GM23338 (cell line): ENCODE data around the gene DIP2B. TPM values are rescaled to one million over a fixed set of nuclear protein-coding genes. Genes with fewer than 3 reads are reported as not detected.
A peak's percentile ranks its signal among the peaks of the same experiment; 100 is the strongest.

Experiments
- ATAC-seq: fragments of 200-7000 bp; cut with Tn5 transposase; 3 replicates; pipeline ENCODE4 v1.9.1; 2020
- DNase-seq: peaks from one replicate; pipeline ENCODE4 v3.0.0-alpha.2; 2015; ENCODE audit warnings: low spot score
- H2AFZ ChIP-seq: fragments of 200-600 bp; sonication (generic); 2 replicates; pipeline ENCODE4 v1.8.0; 2016; ENCODE audit warnings: antibody characterized with exemption, mild to moderate bottlenecking, moderate library complexity
- H3F3A ChIP-seq: fragments of 200-600 bp; sonication (generic); replicated peaks from 2 replicates; pipeline ENCODE4 v1.8.0; 2017; ENCODE audit warnings: antibody characterized with exemption, mixed run types, low read depth
- H3K27ac ChIP-seq: fragments of 200-600 bp; sonication (generic); 2 replicates; pipeline ENCODE4 v1.6.1; 2016; ENCODE audit warnings: low read depth
- H3K27me3 ChIP-seq: fragments of 200-600 bp; sonication (generic); 2 replicates; pipeline ENCODE4 v1.8.0; 2016; ENCODE audit warnings: mild to moderate bottlenecking, mixed run types, moderate library complexity; ENCODE audit not compliant: insufficient read depth
- H3K36me3 ChIP-seq: fragments of 200-600 bp; sonication (generic); 2 replicates; pipeline ENCODE4 v1.8.0; 2016; ENCODE audit warnings: mild to moderate bottlenecking; ENCODE audit not compliant: insufficient read depth
- H3K4me1 ChIP-seq: fragments of 200-600 bp; sonication (generic); 2 replicates; pipeline ENCODE4 v1.8.0; 2016; ENCODE audit warnings: mild to moderate bottlenecking, moderate library complexity; ENCODE audit not compliant: insufficient read depth
- H3K4me2 ChIP-seq: fragments of 200-600 bp; sonication (generic); 2 replicates; pipeline ENCODE4 v1.7.1; 2017; ENCODE audit warnings: mixed run types
- H3K4me3 ChIP-seq: fragments of 200-600 bp; sonication (generic); 2 replicates; pipeline ENCODE4 v1.6.1; 2016; ENCODE audit warnings: mixed run types
- H3K79me2 ChIP-seq: fragments of 200-600 bp; sonication (generic); replicated peaks from 2 replicates; pipeline ENCODE4 v1.8.0; 2017; ENCODE audit warnings: mild to moderate bottlenecking; ENCODE audit not compliant: insufficient read depth
- H3K9me2 ChIP-seq: fragments of 200-600 bp; sonication (generic); 2 replicates; pipeline ENCODE4 v1.8.0; 2017; ENCODE audit not compliant: insufficient read depth
- H4K20me1 ChIP-seq: fragments of 200-600 bp; sonication (generic); replicated peaks from 2 replicates; pipeline ENCODE4 v1.8.0; 2017; ENCODE audit warnings: mild to moderate bottlenecking; ENCODE audit not compliant: insufficient read depth
- H3K27ac Mint-ChIP-seq: 2 replicates; pipeline ENCODE4 v1.8.0; 2020; ENCODE audit warnings: inconsistent platforms, mild to moderate bottlenecking, moderate library complexity, mixed read lengths
- H3K27me3 Mint-ChIP-seq: 3 replicates; pipeline ENCODE4 v1.8.0; 2022; ENCODE audit warnings: low read depth, mild to moderate bottlenecking, moderate library complexity, mixed read lengths, inconsistent platforms; ENCODE audit not compliant: insufficient read depth, poor library complexity
- H3K36me3 Mint-ChIP-seq: 3 replicates; pipeline ENCODE4 v1.8.0; 2021; ENCODE audit warnings: low read depth, mild to moderate bottlenecking, inconsistent platforms, moderate library complexity, mixed read lengths
- H3K4me1 Mint-ChIP-seq: 3 replicates; pipeline ENCODE4 v1.8.0; 2020; ENCODE audit warnings: mild to moderate bottlenecking, inconsistent platforms, mixed read lengths
- H3K4me3 Mint-ChIP-seq: 3 replicates; pipeline ENCODE4 v1.8.0; 2021; ENCODE audit warnings: moderate library complexity, mild to moderate bottlenecking, inconsistent platforms, mixed read lengths
- H3K9me3 Mint-ChIP-seq: 3 replicates; pipeline ENCODE4 v1.8.0; 2020; ENCODE audit warnings: moderate library complexity, mild to moderate bottlenecking, inconsistent platforms, mixed read lengths
- CREB1 ChIP-seq: fragments of 250-450 bp; sonication (Bioruptor Pico); IDR thresholded peaks from 2 replicates; pipeline ENCODE4 v1.5.0; 2020; ENCODE audit warnings: low read depth, mild to moderate bottlenecking, moderate library complexity
- CTCF ChIP-seq, 2 experiments: fragments of 200-600 bp in 1 of 2; sonication (generic) in 1 of 2; conservative IDR thresholded peaks; 2 replicates each; pipeline versions ENCODE4 v1.5.1 to v1.6.1; 2016 to 2017; ENCODE audit warnings: antibody characterized with exemption in 2 of 2, low read depth in 2 of 2, mild to moderate bottlenecking in 2 of 2, moderate library complexity in 1 of 2
- ETS1 ChIP-seq: IDR thresholded peaks from 2 replicates; pipeline ENCODE4 v1.6.1; 2016; ENCODE audit warnings: antibody characterized with exemption
- EZH2phosphoT487 ChIP-seq: fragments of 200-600 bp; sonication (generic); IDR thresholded peaks from one replicate; pipeline ENCODE4 v1.8.1; 2018; ENCODE audit warnings: antibody characterized with exemption; ENCODE audit not compliant: unreplicated experiment
- JUNB ChIP-seq: IDR thresholded peaks from one replicate; pipeline ENCODE4 v1.6.1; 2016; ENCODE audit warnings: antibody characterized with exemption; ENCODE audit not compliant: unreplicated experiment
- NANOG ChIP-seq: IDR thresholded peaks from 2 replicates; pipeline ENCODE4 v1.6.1; 2016; ENCODE audit warnings: antibody characterized with exemption, borderline replicate concordance
- REST ChIP-seq: IDR thresholded peaks from one replicate; pipeline ENCODE4 v1.6.1; 2018; ENCODE audit warnings: antibody characterized with exemption; ENCODE audit not compliant: unreplicated experiment
- STAT1 ChIP-seq: IDR thresholded peaks from one replicate; pipeline ENCODE4 v1.6.1; 2016; ENCODE audit warnings: antibody characterized with exemption; ENCODE audit not compliant: unreplicated experiment
- ZNF331 ChIP-seq: fragments of 250-450 bp; sonication (Bioruptor Pico); IDR thresholded peaks from 2 replicates; pipeline ENCODE4 v1.5.0; 2020; ENCODE audit warnings: low read depth, mild to moderate bottlenecking, moderate library complexity
- ZNF462 ChIP-seq: fragments of 250-450 bp; sonication (Bioruptor Pico); IDR thresholded peaks from 2 replicates; pipeline ENCODE4 v1.5.0; 2020; ENCODE audit warnings: mild to moderate bottlenecking, moderate library complexity
- polyA plus RNA-seq: library from polyadenylated mRNA; unstranded; fragments of >200 nt; fragmentation: Nextera tagmentation; extraction: Ambion mirVana; gene quantifications from 2 replicates; pipeline ENCODE4 v1.2.1, GENCODE V29; 2016
- total RNA-seq: library from RNA; depleted of rRNA; stranded (reverse); fragments of >200 nt; shearing (Covaris generic); gene quantifications from 2 replicates; pipeline ENCODE4 v1.2.3, GENCODE V29; 2014

The DIP2B gene
- total and polyA plus RNA-seq, 2 experiments from 2014 or later, result 8.0 to 36.4 TPM

GRCh38 chr12:50788561-50788960 is 283.8 kb downstream of the DIP2B start:
- no peaks in the 10 kb centered on the region for H3K9me2 ChIP-seq
- no peak overlapping the region for H3K4me3 Mint-ChIP-seq
- no peak overlapping the region for H3K4me2 ChIP-seq
- DNase-seq (no peak), ATAC-seq (no peak)
- H4K20me1 ChIP-seq, result peaks cover 13% of the 10 kb centered on the region; the same call in 1 of the 2 replicates
- H3K27me3 ChIP-seq, result no peaks in the 10 kb centered on the region
- H3K4me1 ChIP-seq, result 0 out of 2 replicates have a peak, but pooled peaks cover 6% of the 10 kb centered on the region
- no peaks in the 10 kb centered on the region for H3K36me3 ChIP-seq
- no peak overlapping the region for H2AFZ ChIP-seq
- peaks cover 31% of the 10 kb centered on the region for H3K36me3 Mint-ChIP-seq
- no peak overlapping the region for H3K4me3 ChIP-seq
- TF ChIP-seq NANOG (no peak), REST (no peak), EZH2phosphoT487 (no peak), ZNF462 (CRISPR knock-in tag) (no peak), ETS1 (no peak), JUNB (no peak), CREB1 (CRISPR knock-in tag) (no peak), STAT1 (no peak), CTCF (conservative IDR thresholded peaks at IDR 0.05; ENCODE audit: low read depth in 2 of 2) (no peak), ZNF331 (CRISPR knock-in tag) (no peak)
- peaks cover 50% of the 10 kb centered on the region for H3K79me2 ChIP-seq
- peaks cover 2% of the 10 kb centered on the region for H3K27me3 Mint-ChIP-seq
- 0 out of 2 replicates have a peak overlapping the region, but pooled peaks have one; percentile 22 for H3K27ac Mint-ChIP-seq
- no peaks in the 10 kb centered on the region for H3F3A ChIP-seq
- H3K27ac ChIP-seq, result no peak overlapping the region
- peaks cover 11% of the 10 kb centered on the region; the same call in 2 of the 3 replicates for H3K9me3 Mint-ChIP-seq
- no peaks in the 10 kb centered on the region for H3K4me1 Mint-ChIP-seq
